Ovary (tissue), 9 donors: ENCODE measurements around the gene SLC17A6. TPM values are rescaled to one million over a fixed set of nuclear protein-coding genes. Genes with fewer than 3 reads are reported as not detected.

Experiments used
- DNase-seq, 5 donors: peaks; one replicate each; pipeline ENCODE4 v3.0.0-alpha.2; 2019 to 2020
- H3K27ac ChIP-seq, 2 donors: fragments of 200-600 bp; one replicate each; pipeline versions ENCODE4 v1.5.1 to v1.8.0; 2019 to 2022
- H3K27me3 ChIP-seq: fragments of 200-600 bp; one replicate; pipeline ENCODE4 v1.8.0; 2022
- H3K36me3 ChIP-seq: fragments of 200-600 bp; sonication (generic); one replicate; pipeline ENCODE4 v1.5.1; 2019
- H3K4me1 ChIP-seq: one replicate; pipeline ENCODE4 v1.8.1; 2013; ENCODE audit warnings: mild to moderate bottlenecking, moderate library complexity; ENCODE audit not compliant: insufficient read depth
- H3K4me3 ChIP-seq: fragments of 200-600 bp; sonication (generic); one replicate; pipeline ENCODE4 v1.5.1; 2017
- H3K9me3 ChIP-seq, 2 donors: fragments of 200-600 bp in 1 of 2; sonication (generic) in 1 of 2; one replicate each; pipeline versions ENCODE4 v1.5.1 to v1.8.1; 2013 to 2019; ENCODE audit warnings: mild to moderate bottlenecking in 1 of 2, moderate library complexity in 1 of 2
- EP300 ChIP-seq: sonication (generic); formaldehyde crosslinking; IDR thresholded peaks from one replicate; pipeline ENCODE4 v1.6.1; 2017; ENCODE audit warnings: antibody characterized with exemption
- POLR2A ChIP-seq: fragments of 450-650 bp; IDR thresholded peaks from one replicate; pipeline ENCODE4 v1.6.1; 2017; ENCODE audit warnings: antibody characterized with exemption, mild to moderate bottlenecking, moderate library complexity
- WGBS, 3 donors: extraction: QIAGEN DNeasy Blood & Tissue Kit in 1 of 3; methylation state at CpG; one replicate each; pipeline versions ENCODE4 v1.1.5 to v1.1.7; 2013 to 2017; 5-methylcytosine and 5-hydroxymethylcytosine counted together
- intact Hi-C, 4 donors: fragments of 100-400 bp; cut with DNase I; formaldehyde crosslinking; loops; one replicate each; pipeline versions ENCODE4 v1.11.0 to v1.15.1; 2022 to 2023
- polyA plus RNA-seq, 2 donors: library from polyadenylated mRNA; stranded (reverse); fragments of 200-250 nt in 1 of 2; fragments of 350-450 nt in 1 of 2; fragmentation: Illumina TruSeq in 1 of 2; extraction: RNeasy Lipid Tissue Mini Kit (QIAGEN cat#74804) in 1 of 2; gene quantifications; one replicate each; pipeline ENCODE4 v1.2.3, GENCODE V29; 2013 to 2014
- total RNA-seq, 7 donors: library from RNA; depleted of rRNA in 2 of 7; stranded (reverse); fragments of >200 nt in 2 of 7; fragmentation: NEBNext Ultra II Directional in 3 of 7; extraction: Animal tissue kit (Norgen Biotek cat#: 25700) in 3 of 7; gene quantifications; one replicate each; pipeline versions ENCODE4 v1.1.0 to v1.2.4, GENCODE V29; 2016 to 2023
- TF ChIP-seq, protein P1 (sequence below), 3 donors: fragments of 450-650 bp in 2 of 3; fragments of 200-600 bp in 1 of 3; IDR thresholded peaks; one replicate each; pipeline versions ENCODE4 v1.5.1 to v1.8.0; 2016 to 2022; ENCODE audit warnings: antibody characterized with exemption in 3 of 3, mild to moderate bottlenecking in 1 of 3
- donor health status: DM: no; HTN: no; CAD: no; lungs with moderate emphysema.
- donor health status: DM: no; HTN: no; CAD: no.
- donor health status: Bipolar disorder and iron deficiency.
- donor health status: DM: yes; HTN: yes; CAD: no.
- donor health status: DM: no; HTN: no; CAD: no.
- donor health status: DM: yes; HTN: yes; CAD: no.

SLC17A6 gene
- total and polyA plus RNA-seq, 9 donors: not detected

DNA sequence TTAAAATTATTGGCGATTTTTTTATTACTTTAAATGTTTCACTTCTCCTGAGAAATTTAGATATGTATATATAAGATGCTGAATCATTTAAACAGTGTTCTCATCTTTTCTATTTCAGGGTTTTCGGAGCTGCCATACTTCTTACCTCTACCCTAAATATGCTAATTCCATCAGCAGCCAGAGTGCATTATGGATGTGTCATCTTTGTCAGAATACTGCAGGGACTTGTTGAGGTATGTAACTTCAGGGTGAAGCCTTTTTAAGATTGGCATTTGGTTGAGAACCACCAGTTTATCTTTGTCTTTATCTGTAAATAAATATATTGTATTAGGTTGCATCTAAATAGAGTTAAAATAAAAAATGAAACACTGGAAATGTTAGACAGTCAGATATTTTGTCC, 21.1 kb downstream of the SLC17A6 start:
- Histone ChIP-seq H3K27me3 (no peaks in the 10 kb centered on the region), H3K4me3 (no peak overlapping the region), H3K9me3 (no peaks in the 10 kb centered on the region), H3K36me3 (no peaks in the 10 kb centered on the region), H3K4me1 (no peaks in the 10 kb centered on the region), H3K27ac (no peak overlapping the region)
- DNase-seq: no peak
- TF ChIP-seq, protein P1, sequence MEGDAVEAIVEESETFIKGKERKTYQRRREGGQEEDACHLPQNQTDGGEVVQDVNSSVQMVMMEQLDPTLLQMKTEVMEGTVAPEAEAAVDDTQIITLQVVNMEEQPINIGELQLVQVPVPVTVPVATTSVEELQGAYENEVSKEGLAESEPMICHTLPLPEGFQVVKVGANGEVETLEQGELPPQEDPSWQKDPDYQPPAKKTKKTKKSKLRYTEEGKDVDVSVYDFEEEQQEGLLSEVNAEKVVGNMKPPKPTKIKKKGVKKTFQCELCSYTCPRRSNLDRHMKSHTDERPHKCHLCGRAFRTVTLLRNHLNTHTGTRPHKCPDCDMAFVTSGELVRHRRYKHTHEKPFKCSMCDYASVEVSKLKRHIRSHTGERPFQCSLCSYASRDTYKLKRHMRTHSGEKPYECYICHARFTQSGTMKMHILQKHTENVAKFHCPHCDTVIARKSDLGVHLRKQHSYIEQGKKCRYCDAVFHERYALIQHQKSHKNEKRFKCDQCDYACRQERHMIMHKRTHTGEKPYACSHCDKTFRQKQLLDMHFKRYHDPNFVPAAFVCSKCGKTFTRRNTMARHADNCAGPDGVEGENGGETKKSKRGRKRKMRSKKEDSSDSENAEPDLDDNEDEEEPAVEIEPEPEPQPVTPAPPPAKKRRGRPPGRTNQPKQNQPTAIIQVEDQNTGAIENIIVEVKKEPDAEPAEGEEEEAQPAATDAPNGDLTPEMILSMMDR (IDR thresholded peaks at IDR 0.05): no peak
- intact Hi-C loops: no loop called here
- 74 to 91% (median 87%) methylated on average over 2 of the region's 2 CpGs for WGBS, 3 donors

DNA sequence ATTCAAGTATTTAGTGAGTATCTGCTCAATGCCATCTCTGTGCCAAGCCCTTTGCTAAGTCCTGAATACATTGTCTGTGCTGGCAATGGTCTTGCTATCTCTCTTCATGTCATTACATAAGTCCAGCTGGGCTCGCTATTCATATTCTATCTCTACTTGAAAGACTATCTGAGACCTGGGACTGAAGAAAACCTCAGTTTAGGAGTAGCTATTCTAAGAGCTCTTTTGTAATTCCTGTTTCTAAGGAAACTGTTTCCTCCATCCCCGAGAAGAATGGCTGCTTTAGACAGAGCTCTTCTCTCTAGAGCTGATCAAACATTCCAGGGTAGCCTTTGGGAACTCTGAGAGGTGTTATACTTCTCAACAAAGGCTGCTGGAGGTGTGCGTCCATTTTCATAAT, 33.0 kb downstream of the SLC17A6 start:
- DNase-seq: no peak
- H3K4me3 ChIP-seq: no peak overlapping the region
- H3K9me3 ChIP-seq: no peaks in the 10 kb centered on the region
- no peaks in the 10 kb centered on the region for H3K36me3 ChIP-seq
- no peak overlapping the region for H3K27ac ChIP-seq
- 39 to 46% (median 43%) methylated on average over 3 of the region's 3 CpGs for whole genome bisulfite sequencing, 3 donors
- H3K4me1 ChIP-seq: no peaks in the 10 kb centered on the region
- no peaks in the 10 kb centered on the region for H3K27me3 ChIP-seq
- intact Hi-C loops: no loop called here
- TF ChIP-seq, protein P1 (IDR thresholded peaks at IDR 0.05): no peak
- TF ChIP-seq POLR2A (no peak), EP300 (no peak)

DNA sequence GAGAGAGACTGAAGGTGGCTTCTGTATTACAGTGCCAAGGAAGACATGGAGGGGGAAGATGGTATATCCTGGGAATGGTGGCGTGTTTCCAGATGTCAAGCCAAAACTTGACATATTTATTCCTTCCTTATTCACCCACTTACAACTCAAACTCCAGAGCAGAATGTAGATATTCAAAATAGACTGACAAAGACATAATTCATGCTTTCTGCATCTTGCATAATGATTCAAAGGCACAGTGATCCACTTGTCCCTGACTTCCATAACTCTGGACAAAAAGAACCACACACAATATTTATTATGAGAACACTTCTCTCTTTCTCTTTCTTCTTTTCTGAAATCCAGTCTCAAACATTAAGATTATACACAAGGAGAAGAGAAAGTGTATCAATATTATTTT, 48.9 kb downstream of the SLC17A6 start:
- H3K4me3 ChIP-seq: no peak overlapping the region
- TF ChIP-seq, protein P1 (IDR thresholded peaks at IDR 0.05): no peak
- TF ChIP-seq POLR2A (no peak), EP300 (no peak)
- H3K4me1 ChIP-seq: no peaks in the 10 kb centered on the region
- no peak overlapping the region for H3K27ac ChIP-seq
- 43 to 56% (median 51%) methylated on average over 1 of the region's 1 CpG for WGBS, 3 donors
- H3K36me3 ChIP-seq: no peaks in the 10 kb centered on the region
- H3K9me3 ChIP-seq: no peaks in the 10 kb centered on the region
- intact Hi-C loops: no loop called here
- no peaks in the 10 kb centered on the region for H3K27me3 ChIP-seq
- DNase-seq: no peak

DNA sequence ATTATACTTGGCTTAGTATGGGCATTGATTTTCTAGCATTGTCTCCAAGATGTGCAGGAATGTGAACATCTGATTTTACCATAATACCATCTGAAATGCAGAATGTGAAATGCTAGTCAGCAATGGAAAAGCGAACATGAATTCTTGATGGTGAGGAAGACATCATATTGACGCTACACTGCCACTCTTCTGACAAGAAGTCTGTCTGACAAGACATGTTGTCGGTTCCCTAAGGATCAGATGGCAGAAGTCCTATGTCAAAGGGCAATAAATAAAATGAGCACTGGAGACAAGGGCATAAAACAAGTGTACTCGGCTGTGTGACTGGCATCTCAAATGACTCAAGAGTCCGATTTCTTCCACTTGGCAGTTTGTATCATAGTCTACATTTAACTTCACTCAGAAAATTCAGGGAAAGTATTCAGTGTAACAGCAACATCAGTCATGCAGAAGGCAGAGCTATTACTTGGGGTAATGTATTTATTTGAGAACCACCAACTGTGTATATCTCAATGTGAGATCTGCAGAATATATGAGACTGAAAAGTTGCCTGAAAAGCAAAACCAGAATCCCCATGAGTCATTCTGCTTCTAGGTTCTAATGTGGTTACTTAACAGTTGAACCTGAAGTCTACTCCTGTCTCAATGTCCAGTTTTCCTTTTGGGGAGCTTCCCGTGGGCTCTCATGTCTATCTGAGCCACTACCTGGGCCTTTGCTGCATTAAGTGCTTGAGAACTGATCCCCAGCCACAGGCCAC, 51.5 kb downstream of the SLC17A6 start:
- 77 to 86% (median 80%) methylated on average over 6 of the region's 6 CpGs for WGBS, 3 donors
- Histone ChIP-seq H3K27me3 (no peaks in the 10 kb centered on the region), H3K4me3 (no peak overlapping the region), H3K27ac (no peak overlapping the region), H3K9me3 (no peaks in the 10 kb centered on the region), H3K4me1 (no peaks in the 10 kb centered on the region), H3K36me3 (no peaks in the 10 kb centered on the region)
- no peak for TF ChIP-seq EP300
- TF ChIP-seq POLR2A: no peak
- TF ChIP-seq, protein P1 (IDR thresholded peaks at IDR 0.05): no peak
- intact Hi-C loops: no loop called here
- no peak for DNase-seq
